Epithelial cell of esophagus (primary cell): ENCODE results near the gene SEPTIN11.
"Not testable (repeated sequence)": the region's sequence is repeated elsewhere in the genome, so short reads cannot be mapped to it uniquely, and the experiment has no call there.

Source experiments
- DNase-seq: peaks from one replicate; pipeline ENCODE4 v3.0.0; 2010; ENCODE audit warnings: low read depth
- H3K4me3 ChIP-seq: 2 replicates; pipeline ENCODE4 v1.5.1; 2011; ENCODE audit warnings: mild to moderate bottlenecking, low read length, control low read depth
- TF ChIP-seq, protein P1 (sequence below): IDR thresholded peaks from 2 replicates; pipeline ENCODE4 v1.5.1; 2011; ENCODE audit warnings: low read depth, mild to moderate bottlenecking, low read length, control low read depth, inconsistent platforms; ENCODE audit not compliant: insufficient read depth; ENCODE audit errors: missing control alignments

SEPTIN11 gene

DNA sequence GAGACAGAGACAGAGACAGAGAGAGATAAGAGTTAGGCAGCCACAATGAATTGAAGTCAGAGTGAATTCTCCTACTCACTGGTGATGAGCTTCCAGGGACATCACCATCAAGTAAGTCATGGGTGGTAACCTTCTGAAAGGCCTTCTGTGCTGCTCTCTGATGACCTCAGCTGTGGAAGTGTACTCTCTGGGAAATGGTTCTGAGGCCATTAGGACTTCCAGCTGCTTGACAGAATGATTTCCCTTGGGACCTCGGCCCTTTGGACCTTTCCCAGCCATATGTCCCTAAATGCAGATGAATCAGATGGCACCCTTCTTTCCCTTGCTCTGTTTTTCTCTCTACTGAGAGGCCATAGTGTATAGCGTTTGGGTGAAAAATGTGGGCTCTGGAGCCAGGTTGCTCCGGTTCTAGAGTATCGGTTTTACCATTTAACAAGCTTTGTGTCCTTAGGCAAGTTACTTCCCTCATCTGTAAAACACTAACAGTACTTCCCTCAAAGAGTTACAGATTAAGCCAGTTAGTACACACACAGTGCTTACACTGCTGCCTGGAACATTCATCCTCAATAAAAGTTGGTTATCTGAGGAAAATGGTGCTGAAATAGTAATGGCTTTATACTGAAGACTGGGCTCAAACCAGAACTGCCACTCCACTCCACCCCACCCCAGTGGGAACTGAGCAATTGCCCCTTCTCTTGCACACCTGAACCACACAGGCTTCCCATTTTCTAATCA lies 7.6 kb downstream of the SEPTIN11 start:
- TF ChIP-seq, protein P1, sequence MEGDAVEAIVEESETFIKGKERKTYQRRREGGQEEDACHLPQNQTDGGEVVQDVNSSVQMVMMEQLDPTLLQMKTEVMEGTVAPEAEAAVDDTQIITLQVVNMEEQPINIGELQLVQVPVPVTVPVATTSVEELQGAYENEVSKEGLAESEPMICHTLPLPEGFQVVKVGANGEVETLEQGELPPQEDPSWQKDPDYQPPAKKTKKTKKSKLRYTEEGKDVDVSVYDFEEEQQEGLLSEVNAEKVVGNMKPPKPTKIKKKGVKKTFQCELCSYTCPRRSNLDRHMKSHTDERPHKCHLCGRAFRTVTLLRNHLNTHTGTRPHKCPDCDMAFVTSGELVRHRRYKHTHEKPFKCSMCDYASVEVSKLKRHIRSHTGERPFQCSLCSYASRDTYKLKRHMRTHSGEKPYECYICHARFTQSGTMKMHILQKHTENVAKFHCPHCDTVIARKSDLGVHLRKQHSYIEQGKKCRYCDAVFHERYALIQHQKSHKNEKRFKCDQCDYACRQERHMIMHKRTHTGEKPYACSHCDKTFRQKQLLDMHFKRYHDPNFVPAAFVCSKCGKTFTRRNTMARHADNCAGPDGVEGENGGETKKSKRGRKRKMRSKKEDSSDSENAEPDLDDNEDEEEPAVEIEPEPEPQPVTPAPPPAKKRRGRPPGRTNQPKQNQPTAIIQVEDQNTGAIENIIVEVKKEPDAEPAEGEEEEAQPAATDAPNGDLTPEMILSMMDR: no peak
- H3K4me3 ChIP-seq: no peak overlapping the region
- no peak for DNase-seq

DNA sequence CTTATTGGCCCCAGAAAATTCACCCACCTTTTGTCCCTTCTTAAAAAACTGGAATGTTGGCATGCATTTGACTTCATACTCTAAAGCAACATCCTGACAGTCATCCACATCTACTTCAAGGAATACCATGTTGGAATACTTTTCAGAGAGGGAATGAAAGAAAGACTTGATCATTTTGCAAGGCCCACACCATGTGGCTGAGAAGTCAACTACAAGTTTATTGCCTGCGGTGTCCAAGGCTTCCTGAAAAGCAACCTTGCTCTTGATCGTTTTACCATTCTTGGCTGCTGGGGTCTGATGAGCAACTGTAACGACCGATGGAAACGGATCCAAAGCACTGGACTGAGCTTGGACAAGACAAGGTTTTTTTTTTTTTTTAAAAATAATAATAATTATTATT lies 9.3 kb downstream of the SEPTIN11 start:
- TF ChIP-seq, protein P1: no peak
- no peak overlapping the region for H3K4me3 ChIP-seq
- DNase-seq: no peak

DNA sequence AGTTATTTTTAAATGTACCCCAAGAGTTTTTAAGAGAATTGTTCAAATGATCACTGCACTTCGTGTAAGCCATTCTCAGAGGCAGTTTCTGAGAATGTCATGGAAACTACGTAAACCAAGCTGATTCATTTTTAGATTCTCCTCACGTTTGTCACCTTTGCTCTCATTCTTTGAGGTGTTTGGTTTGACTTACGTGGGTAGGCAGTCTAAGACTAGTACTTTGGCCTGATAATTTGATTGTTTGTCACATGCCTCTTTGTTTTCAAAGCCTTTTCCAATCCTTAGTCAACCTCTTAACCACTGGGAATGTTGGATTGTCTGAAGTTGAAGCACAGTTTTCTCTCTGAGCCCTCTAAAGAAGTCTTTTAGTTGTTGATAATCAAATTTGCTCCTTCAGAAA lies 10.5 kb downstream of the SEPTIN11 start:
- no peak for DNase-seq
- TF ChIP-seq, protein P1: no peak
- no peak overlapping the region for H3K4me3 ChIP-seq

DNA sequence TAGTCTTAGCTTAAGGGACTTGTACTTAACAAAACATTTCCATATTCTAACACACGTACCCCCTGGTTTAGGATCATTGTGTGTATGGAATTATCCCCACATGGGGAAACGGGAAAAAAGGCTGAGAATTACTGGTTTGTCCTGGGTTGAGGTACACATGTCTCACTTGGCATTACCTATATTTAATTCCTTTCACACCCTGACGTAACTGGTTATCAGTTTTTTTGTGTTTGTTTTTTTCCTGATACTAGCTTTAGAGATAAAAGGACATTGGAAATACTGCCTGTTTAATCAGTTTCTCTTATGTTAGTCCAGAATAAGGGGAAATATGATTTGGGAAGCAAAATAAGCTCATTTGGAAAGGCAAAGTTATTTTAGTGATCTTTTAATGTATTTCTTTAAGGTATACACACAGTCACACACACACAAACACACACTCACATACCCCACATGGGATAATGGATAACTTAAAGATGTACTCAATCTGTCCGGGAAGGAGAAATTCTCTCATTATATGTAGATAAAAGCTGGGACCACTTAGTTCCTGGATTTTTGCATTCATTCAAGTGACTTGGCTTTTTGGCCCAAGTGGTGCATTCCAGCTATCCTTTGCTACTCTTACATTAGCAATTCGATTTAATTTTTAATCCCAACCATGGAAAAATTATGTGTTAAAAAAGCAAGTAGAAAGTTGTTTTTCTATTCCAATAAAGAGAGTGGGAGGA lies 13.0 kb downstream of the SEPTIN11 start:
- no peak overlapping the region for H3K4me3 ChIP-seq
- DNase-seq: no peak
- TF ChIP-seq, protein P1: no peak

DNA sequence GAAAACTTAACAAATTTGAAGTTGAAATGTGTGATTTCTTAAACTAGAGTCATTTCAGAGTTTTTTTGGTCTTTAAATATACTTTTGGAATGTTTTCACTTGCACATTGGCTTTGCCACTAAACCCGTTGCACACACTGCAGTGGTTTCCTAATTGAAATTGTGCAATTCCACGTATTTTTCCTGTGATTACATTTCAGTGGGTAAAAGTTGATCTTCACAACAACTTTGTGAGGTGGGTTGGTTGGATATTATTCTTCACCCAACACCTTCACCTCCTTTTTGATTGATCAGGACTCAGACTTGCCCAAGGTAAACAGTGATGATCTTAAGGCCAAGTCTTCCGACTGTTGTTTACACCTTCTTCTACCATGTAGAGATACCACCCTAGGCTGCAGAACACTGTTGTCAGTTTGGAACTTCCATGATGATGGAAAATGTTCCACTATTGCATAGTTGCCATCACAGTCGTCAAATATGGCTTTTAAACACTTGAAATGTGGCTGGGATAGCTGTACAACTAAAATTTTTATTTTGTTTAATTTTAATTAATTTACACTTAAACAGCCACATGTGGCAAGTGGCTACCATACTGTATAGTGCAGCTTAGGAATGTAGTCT lies 13.7 kb downstream of the SEPTIN11 start:
- TF ChIP-seq, protein P1: no peak
- no peak overlapping the region for H3K4me3 ChIP-seq
- DNase-seq: no peak

DNA sequence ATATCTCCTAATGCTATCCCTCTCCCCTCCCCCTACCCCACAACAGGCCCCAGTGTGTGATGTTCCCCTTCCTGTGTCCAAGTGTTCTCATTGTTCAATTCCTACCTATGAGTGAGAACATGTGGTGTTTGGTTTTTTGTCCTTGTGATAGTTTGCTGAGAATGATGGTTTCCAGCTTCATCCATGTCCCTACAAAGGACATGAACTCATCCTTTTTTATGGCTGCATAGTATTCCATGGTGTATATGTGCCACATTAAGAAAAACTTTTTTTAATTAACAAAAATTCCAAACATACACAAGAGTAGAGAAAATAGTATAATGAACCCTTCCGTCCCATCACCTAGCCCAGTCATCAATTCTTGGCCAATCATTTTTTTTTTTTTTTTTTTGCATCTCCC lies 14.4 kb downstream of the SEPTIN11 start:
- not testable (repeated sequence) for DNase-seq, H3K4me3 ChIP-seq

DNA sequence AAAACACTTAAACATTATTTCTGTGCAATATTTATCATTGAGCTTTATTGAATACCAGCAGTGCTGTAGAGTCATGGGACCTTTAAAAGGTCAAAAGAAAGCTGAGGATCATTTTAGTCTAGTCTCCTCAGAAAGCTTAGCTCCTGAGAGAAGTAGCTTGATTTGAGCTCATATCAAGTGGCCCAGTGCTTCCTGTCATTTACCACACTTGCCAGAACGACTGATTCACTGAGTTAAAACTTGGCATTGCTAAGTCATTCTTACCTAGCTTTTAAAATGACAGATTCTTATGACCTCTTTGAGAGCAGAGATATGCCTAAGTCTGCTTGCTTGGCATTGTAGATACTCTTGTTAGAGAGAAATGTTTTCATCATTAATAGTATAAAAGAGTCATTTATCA lies 15.2 kb downstream of the SEPTIN11 start:
- TF ChIP-seq, protein P1: no peak
- no peak for DNase-seq
- no peak overlapping the region for H3K4me3 ChIP-seq
